ENCODE results near the gene CLDN16.

Gene CLDN16

DNA sequence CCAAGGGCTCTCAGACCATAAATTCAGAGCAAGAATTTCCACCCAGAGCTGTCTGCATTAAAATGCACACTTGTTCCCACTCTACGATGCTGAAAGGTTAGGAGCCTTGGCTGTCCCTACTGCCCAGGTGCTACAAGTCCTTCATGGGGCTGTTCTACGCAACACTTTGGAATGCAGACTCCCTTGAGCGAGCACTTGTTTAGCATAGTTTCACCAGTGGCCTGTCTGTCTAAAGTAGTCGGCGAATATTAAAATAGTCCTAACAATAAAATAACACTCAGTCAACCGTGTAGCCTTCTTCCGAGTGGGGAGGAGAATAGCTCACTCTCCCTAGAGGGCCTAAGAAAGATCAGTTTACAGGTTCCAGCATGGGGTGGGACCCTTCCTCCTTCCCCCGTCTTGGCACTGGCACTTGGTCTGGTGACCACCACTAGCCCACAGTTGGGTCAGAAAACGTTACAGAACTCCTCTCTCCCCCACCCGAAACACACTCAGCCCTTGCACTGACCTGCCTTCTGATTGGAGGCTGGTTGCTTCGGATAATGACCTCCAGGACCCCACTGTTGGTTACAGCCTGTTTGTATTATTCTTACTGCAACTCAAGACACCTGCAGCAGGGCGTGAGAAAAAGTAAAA lies at the start of gene CLDN16:
TSS of gene CLDN16 (plus strand) at position 586 of the 636 bp plus-strand sequence. CDS start 167 bp downstream, outside the sequence.
- no peak for DNase-seq (ENCODE audit: low read depth)
- no peak for TF ChIP-seq CTCF (IDR thresholded peaks at IDR 0.05; ENCODE audit: insufficient read depth, low read depth, low read length, missing control alignments)
- H3K4me3 ChIP-seq (ENCODE audit: low read depth, low read length): no peak within 1 kb of the TSS

DNA sequence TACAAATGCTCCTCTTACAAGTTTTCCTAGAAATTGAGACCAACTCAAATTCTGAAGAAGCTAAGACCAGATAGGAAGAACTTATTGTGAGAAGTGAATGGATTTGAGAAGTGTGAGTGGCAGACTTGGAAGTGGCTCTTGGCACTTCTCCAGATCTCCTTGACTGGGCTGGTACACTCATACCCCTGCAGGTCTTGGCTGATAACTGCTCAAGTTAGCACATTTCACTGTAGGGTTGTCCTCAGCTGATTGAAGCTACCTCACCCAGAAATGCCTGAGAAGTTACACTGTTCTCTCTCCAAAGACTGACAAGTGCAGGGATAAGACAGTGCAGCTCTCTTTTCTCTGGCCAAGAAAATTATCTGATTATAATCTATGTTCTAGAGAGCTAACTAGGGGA lies 49.2 kb upstream of the CLDN16 start:
- no peak overlapping the region for H3K4me3 ChIP-seq (ENCODE audit: low read depth, low read length)
- DNase-seq (ENCODE audit: low read depth): no peak
- TF ChIP-seq CTCF (IDR thresholded peaks at IDR 0.05; ENCODE audit: insufficient read depth, low read depth, low read length, missing control alignments): no peak

DNA sequence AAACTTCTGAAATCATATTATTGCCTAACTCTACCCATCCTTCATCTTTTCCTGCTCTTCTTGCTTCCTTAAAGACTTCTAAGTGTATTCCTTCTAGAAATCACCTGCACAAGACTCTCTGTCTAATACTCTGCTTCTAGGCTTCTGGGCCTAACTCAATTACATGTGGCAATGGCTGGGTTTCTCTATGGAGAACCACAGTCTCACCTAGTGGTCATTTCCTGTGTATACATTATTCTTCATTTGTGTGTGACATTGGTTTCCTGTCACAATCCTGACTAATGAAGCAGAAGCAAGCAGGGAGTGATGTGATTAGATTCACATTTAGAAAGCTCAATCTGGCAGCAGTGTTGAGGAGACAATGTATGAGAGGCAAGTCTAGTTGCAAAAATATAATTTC lies 48.8 kb upstream of the CLDN16 start:
- TF ChIP-seq CTCF (IDR thresholded peaks at IDR 0.05; ENCODE audit: insufficient read depth, low read depth, low read length, missing control alignments): no peak
- peak; percentile 66 for DNase-seq (ENCODE audit: low read depth)
- no peak overlapping the region for H3K4me3 ChIP-seq (ENCODE audit: low read depth, low read length)

- no peak for TF ChIP-seq CTCF (IDR thresholded peaks at IDR 0.05; ENCODE audit: insufficient read depth, low read depth, low read length, missing control alignments)
- H3K4me3 ChIP-seq (ENCODE audit: low read depth, low read length): no peak overlapping the region
- DNase-seq (ENCODE audit: low read depth): no peak
Observed at GRCh38 chr3:190340071-190340470, 47.9 kb upstream of the CLDN16 start.

DNA sequence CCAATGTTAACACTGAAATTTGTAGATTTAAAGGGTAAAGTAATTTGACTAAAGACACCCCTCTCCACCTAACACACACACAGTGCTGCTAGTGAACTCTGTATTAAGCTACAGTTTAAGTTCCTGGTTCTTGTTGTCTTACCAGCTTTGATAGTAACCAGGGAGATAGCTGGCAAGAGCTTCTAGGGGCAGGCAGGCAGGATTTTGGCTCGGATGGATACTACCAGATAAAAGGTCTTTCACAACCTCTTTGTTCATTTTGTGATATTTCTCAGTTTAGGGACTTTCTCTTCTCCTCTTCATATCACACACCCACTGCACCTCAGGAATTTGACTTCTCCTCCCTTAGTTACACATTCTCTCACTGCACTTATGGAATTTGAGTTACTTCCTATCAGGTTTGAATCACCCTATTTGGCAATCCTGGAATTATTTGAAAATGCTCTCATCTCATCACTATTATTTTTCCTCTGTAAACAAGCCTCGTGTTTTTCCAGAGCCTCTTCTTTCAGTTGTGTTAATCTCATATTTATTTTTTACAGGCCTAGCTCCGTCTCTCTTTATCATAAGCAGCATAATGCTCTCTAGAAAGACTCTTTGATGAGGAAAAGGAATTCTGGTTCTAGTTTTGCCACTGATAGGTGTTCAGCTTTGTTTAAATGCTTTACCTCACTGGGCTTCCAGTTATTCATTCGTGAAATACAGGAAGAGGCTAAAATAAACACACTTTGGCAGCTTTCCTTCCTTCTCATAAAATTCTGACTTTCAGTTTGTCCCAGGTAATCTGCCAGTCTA lies 42.7 kb upstream of the CLDN16 start:
- peak; percentile 47 for DNase-seq (ENCODE audit: low read depth)
- H3K4me3 ChIP-seq (ENCODE audit: low read depth, low read length): peak overlapping the region; percentile 47
- no peak for TF ChIP-seq CTCF (IDR thresholded peaks at IDR 0.05; ENCODE audit: insufficient read depth, low read depth, low read length, missing control alignments)

DNA sequence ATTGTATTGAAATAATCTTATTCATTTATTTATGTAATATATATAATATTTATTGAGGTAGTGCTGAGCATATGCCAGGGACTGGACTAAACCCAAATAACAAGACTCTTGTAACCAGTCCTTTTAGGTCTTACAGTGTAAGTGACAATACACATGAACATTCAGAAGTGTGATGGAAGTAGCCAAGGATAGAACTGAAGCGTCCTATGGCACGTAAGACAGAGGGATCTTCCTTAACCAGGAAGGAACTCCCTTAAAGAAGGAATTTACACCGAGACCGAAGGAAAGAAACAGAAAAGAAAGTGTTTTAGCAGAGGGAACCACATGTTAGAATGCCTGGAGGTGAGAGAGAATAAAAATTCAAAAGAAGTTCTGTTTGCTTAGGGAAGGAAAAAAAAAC lies 42.1 kb upstream of the CLDN16 start:
- TF ChIP-seq CTCF (IDR thresholded peaks at IDR 0.05; ENCODE audit: insufficient read depth, low read depth, low read length, missing control alignments): no peak
- peak overlapping the region; percentile 47 for H3K4me3 ChIP-seq (ENCODE audit: low read depth, low read length)
- no peak for DNase-seq (ENCODE audit: low read depth)

All from GM12865 (cell line).